ENCODE results near the gene RBPJ.

- TF ChIP-seq CTCF (conservative IDR thresholded peaks at IDR 0.05) (no peak), EZH2 (IDR thresholded peaks at IDR 0.05; ENCODE audit: low read depth) (no peak)
Observed at GRCh38 chr4:26288355-26288909, 32.4 kb upstream of the RBPJ start.
